ENCODE measurements around the gene SOHLH1. TPM values are rescaled to one million over a fixed set of nuclear protein-coding genes. Genes with fewer than 3 reads are reported as not detected.
"Not testable (repeated sequence)": the region's sequence is repeated elsewhere in the genome, so short reads cannot be mapped to it uniquely, and the experiment has no call there.

Gene SOHLH1
- total RNA-seq, 5 donors from 2014 or later (not counting 1 experiment from before 2014, with no cell fraction given), result not detected

DNA sequence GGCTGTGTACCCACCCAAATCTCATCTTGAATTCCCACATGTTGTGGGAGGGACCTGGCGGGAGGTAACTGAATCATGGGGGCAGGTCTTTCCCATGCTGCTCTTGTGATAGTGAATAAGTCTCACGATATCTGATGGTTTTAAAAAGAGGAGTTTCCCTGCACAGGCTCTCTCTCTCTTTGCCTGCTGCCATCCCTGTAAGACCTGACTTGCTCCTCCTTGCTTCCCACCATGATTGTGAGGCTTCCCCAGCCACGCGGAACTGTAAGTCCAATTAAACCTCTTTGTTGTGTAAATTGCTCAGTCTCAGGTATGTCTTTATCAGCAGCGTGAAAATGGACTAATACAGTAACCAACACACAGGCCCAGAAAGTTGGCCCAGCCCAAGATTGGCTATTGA lies 30.3 kb downstream of the SOHLH1 start:
- H3K27ac Mint-ChIP-seq; H3K27ac ChIP-seq (ENCODE audit: low read length); H3K4me1 ChIP-seq (ENCODE audit: control insufficient read depth in 1 of 2, extremely low read depth in 1 of 2, insufficient read depth in 2 of 2, low read length in 2 of 2); DNase-seq; H3K4me1 Mint-ChIP-seq; POLR2A ChIA-PET; H3K27me3 Mint-ChIP-seq; H3K4me3 Mint-ChIP-seq; H3K4me3 ChIP-seq (ENCODE audit: control insufficient read depth in 1 of 2, extremely low read depth in 1 of 2, low read length in 1 of 2); H3K36me3 Mint-ChIP-seq; ATAC-seq (replicated peaks in 1 of 4); H3K9me3 Mint-ChIP-seq; H3K36me3 ChIP-seq (ENCODE audit: control insufficient read depth in 2 of 2, extremely low read depth in 1 of 2, insufficient read depth in 1 of 2, low read length in 1 of 2); CTCF ChIA-PET; H3K9me3 ChIP-seq: not testable (repeated sequence)
- WGBS (ENCODE audit: insufficient coverage), result 80% methylated on average over 1 of the region's 5 CpGs
- peaks cover 0 to 26% of the 10 kb centered on the region in 2 experiments for H3K27me3 ChIP-seq (replicated peaks in 1 of 2; ENCODE audit: control insufficient read depth in 2 of 2, extremely low read depth in 1 of 2, insufficient read depth in 2 of 2, low read length in 1 of 2)

DNA sequence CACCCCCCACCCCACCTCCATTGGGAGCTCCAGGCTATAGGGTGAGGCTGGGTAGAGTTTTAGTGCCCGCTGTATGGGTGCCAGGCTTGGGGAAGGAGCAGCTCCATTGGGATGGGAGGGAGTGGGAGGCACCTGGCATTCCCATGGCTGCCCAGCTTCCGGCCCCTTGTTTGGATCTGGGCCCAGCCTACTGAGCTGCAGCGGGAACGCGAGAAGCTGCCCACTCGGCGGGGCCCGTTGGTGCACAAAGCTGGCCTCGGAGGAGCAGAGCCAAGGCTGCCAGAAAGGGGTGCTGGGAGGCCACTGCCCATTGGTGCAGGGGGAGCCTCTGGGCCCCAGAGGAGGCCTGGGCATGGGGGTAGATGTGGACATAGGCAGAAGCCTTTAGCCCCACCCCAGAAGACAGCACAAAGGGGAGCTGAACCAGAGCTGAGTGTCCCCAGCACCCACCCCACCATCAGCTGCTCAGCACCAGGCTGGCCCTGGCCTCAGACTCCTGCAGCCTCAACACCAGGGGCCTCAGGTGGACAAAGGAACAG lies 31.7 kb downstream of the SOHLH1 start:
- DNase-seq (no peak), ATAC-seq (replicated peaks in 1 of 4) (no peak)
- H3K4me1 Mint-ChIP-seq, result no peaks in the 10 kb centered on the region
- Histone ChIP-seq H3K27me3 (replicated peaks in 1 of 2; ENCODE audit: control insufficient read depth in 2 of 2, extremely low read depth in 1 of 2, insufficient read depth in 2 of 2, low read length in 1 of 2) (peaks cover 0 to 32% of the 10 kb centered on the region in 2 experiments), H3K4me3 (ENCODE audit: control insufficient read depth in 1 of 2, extremely low read depth in 1 of 2, low read length in 1 of 2) (no peak overlapping the region), H3K9me3 (no peaks in the 10 kb centered on the region), H3K4me1 (ENCODE audit: control insufficient read depth in 1 of 2, extremely low read depth in 1 of 2, insufficient read depth in 2 of 2, low read length in 2 of 2) (no peaks in the 10 kb centered on the region), H3K36me3 (ENCODE audit: control insufficient read depth in 2 of 2, extremely low read depth in 1 of 2, insufficient read depth in 1 of 2, low read length in 1 of 2) (no peaks in the 10 kb centered on the region), H3K27ac (ENCODE audit: low read length) (no peak overlapping the region)
- CTCF ChIA-PET, result no interaction called here
- H3K27me3 Mint-ChIP-seq, result peaks cover 0 to 8% of the 10 kb centered on the region in 2 donors
- H3K27ac Mint-ChIP-seq, result no peak overlapping the region
- H3K9me3 Mint-ChIP-seq, result no peaks in the 10 kb centered on the region
- no peaks in the 10 kb centered on the region for H3K36me3 Mint-ChIP-seq
- H3K4me3 Mint-ChIP-seq, result no peak overlapping the region
- 85% methylated on average over 6 of the region's 9 CpGs for WGBS (ENCODE audit: insufficient coverage)
- POLR2A ChIA-PET, result no interaction called here

DNA sequence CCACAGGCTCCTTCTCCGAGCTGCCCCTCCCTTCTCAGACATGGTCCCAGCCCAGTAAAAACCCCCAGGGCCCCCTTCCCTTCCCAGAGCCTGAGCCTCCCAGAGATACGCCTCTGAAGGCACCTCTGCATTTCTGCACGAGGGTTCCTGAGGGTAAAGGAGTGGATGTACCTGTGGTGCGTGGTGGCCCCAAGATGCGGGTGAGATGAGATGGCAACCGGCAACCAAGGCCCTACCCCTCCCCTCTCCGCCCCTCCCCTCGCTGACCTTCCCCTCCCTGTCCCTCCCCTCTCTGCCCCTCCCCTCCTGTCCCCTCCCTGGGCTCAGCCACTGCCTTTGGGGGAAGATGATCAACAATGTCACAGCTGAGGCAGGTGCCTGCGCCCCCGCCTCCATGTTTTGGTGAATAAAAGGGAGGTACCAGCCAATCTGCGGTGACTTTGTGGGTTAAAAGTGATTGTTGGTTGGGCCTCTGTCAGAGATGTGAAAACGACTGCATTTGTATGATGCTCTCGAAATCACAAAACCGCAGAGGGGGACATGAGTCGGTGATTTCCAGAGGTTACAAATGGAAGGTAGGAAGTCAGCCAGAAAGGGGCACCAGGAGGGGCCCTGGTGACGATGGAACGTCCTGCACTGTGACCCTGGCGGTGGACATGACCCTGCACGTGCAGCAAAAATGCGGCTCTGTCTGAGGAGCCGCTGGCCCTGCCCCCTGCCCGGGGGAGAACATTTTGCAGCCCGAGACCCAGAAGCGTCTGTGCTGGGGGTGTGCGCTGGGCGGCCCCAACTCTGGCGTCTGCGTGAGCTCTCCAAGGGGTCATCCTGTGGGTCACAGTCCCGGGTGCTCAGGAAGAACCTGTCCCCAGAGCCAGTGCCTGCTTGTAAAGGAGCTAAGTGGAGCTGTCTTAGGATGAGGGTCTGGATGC lies 32.5 kb downstream of the SOHLH1 start:
- no peaks in the 10 kb centered on the region for H3K4me1 Mint-ChIP-seq
- no peak overlapping the region for H3K4me3 ChIP-seq (ENCODE audit: control insufficient read depth in 1 of 2, extremely low read depth in 1 of 2, low read length in 1 of 2)
- ATAC-seq (replicated peaks in 1 of 4) (no peak), DNase-seq (no peak)
- H3K27ac ChIP-seq (ENCODE audit: low read length), result no peak overlapping the region
- H3K9me3 Mint-ChIP-seq, result no peaks in the 10 kb centered on the region
- 80% methylated on average over 17 of the region's 29 CpGs for WGBS (ENCODE audit: insufficient coverage)
- CTCF ChIA-PET, result no interaction called here
- peaks cover 0 to 2% of the 10 kb centered on the region in 2 donors for H3K27me3 Mint-ChIP-seq
- H3K4me3 Mint-ChIP-seq, result no peak overlapping the region
- H3K36me3 Mint-ChIP-seq, result no peaks in the 10 kb centered on the region
- POLR2A ChIA-PET, result no interaction called here
- no peaks in the 10 kb centered on the region for H3K4me1 ChIP-seq (ENCODE audit: control insufficient read depth in 1 of 2, extremely low read depth in 1 of 2, insufficient read depth in 2 of 2, low read length in 2 of 2)
- no peaks in the 10 kb centered on the region for H3K9me3 ChIP-seq
- peaks cover 0 to 30% of the 10 kb centered on the region in 2 experiments for H3K27me3 ChIP-seq (replicated peaks in 1 of 2; ENCODE audit: control insufficient read depth in 2 of 2, extremely low read depth in 1 of 2, insufficient read depth in 2 of 2, low read length in 1 of 2)
- no peaks in the 10 kb centered on the region for H3K36me3 ChIP-seq (ENCODE audit: control insufficient read depth in 2 of 2, extremely low read depth in 1 of 2, insufficient read depth in 1 of 2, low read length in 1 of 2)
- no peak overlapping the region for H3K27ac Mint-ChIP-seq

DNA sequence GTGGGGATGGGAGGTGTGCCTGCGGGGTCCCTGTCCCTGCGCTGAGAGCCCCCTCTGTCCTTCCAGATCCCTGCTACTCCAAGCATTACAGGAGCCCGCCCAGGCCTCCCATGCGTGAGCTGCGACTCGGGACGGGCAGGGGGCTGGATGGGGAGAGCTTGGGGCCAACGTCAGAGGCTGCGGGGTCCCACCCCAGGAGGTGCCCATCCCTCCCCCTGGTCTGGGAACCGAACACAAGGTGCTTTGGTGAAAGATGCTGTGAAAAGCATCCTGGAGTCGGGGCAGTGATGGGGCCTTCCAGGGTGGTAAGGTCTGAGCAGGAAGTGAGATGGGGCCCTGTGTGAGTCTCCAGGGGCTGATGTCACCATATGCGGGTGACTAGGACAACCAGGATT lies 33.5 kb downstream of the SOHLH1 start:
- no peaks in the 10 kb centered on the region for H3K4me1 ChIP-seq (ENCODE audit: control insufficient read depth in 1 of 2, extremely low read depth in 1 of 2, insufficient read depth in 2 of 2, low read length in 2 of 2)
- no peaks in the 10 kb centered on the region for H3K9me3 Mint-ChIP-seq
- H3K4me1 Mint-ChIP-seq, result no peaks in the 10 kb centered on the region
- DNase-seq, result no peak
- H3K9me3 ChIP-seq, result no peaks in the 10 kb centered on the region
- ATAC-seq (replicated peaks in 1 of 4), result no peak
- ChIA-PET POLR2A (no interaction called here), CTCF (no interaction called here)
- H3K36me3 ChIP-seq (ENCODE audit: control insufficient read depth in 2 of 2, extremely low read depth in 1 of 2, insufficient read depth in 1 of 2, low read length in 1 of 2), result no peaks in the 10 kb centered on the region
- H3K36me3 Mint-ChIP-seq, result no peaks in the 10 kb centered on the region
- H3K4me3 ChIP-seq (ENCODE audit: control insufficient read depth in 1 of 2, extremely low read depth in 1 of 2, low read length in 1 of 2), result no peak overlapping the region
- no peak overlapping the region for H3K27ac Mint-ChIP-seq
- WGBS (ENCODE audit: insufficient coverage), result 43% methylated on average over 5 of the region's 12 CpGs
- no peak overlapping the region for H3K4me3 Mint-ChIP-seq
- peaks cover 0 to 25% of the 10 kb centered on the region in 2 experiments for H3K27me3 ChIP-seq (replicated peaks in 1 of 2; ENCODE audit: control insufficient read depth in 2 of 2, extremely low read depth in 1 of 2, insufficient read depth in 2 of 2, low read length in 1 of 2)
- H3K27ac ChIP-seq (ENCODE audit: low read length), result no peak overlapping the region
- peaks cover 0 to 2% of the 10 kb centered on the region in 2 donors for H3K27me3 Mint-ChIP-seq

DNA sequence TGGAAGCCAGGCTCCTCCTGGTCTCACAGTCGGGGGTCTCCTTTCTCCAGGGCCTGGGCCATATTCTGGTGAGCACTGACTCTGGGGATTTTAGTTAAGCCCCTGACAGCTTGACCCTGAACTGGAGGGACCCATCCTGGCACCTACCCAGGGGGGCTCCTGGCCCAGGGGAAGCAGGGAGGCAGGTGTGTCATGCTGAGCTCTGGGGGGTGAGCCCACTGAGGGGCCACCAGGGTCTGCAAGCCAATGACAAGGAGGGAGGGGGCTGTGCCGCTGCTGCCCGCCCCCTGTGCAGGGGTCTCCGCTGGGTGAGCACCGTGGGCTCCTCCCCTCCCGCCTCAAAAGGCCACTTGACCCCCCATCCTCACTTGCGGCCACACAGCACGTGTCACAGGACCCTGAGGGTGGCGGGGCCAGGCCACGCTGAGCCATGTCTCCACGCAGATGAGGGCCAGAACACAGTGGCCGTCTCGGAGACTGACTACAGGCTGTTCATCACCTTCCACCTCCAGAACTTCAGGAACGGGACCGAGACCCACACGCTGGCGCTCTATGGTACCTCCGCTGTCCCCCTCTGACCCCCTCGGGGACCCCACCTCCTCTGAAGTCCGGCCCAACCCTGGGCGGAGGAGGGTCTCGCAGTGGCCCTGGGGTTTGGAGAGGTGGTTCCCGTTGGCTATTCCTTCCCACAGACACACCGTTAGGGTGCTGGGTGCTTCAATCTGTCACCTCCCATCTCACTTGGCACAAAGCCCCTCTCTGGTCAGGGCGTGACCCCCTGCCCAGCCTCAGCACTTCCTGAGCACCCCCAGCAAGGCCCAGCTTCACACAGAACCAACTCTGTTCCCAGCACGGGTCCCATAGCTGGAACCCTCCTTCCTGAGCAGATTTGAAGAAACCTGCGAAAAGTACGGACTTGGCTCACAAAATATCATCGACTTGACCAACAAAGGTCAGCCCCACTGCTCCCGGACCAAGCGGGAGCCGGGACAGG lies 34.2 kb downstream of the SOHLH1 start:
- H3K27ac ChIP-seq (ENCODE audit: low read length), result no peak overlapping the region
- DNase-seq (no peak), ATAC-seq (replicated peaks in 1 of 4) (no peak)
- no peaks in the 10 kb centered on the region for H3K4me1 ChIP-seq (ENCODE audit: control insufficient read depth in 1 of 2, extremely low read depth in 1 of 2, insufficient read depth in 2 of 2, low read length in 2 of 2)
- peaks cover 0 to 23% of the 10 kb centered on the region in 2 experiments for H3K27me3 ChIP-seq (replicated peaks in 1 of 2; ENCODE audit: control insufficient read depth in 2 of 2, extremely low read depth in 1 of 2, insufficient read depth in 2 of 2, low read length in 1 of 2)
- no peaks in the 10 kb centered on the region for H3K36me3 Mint-ChIP-seq
- POLR2A ChIA-PET, result no interaction called here
- H3K4me1 Mint-ChIP-seq, result no peaks in the 10 kb centered on the region
- H3K9me3 ChIP-seq, result no peaks in the 10 kb centered on the region
- no peaks in the 10 kb centered on the region for H3K36me3 ChIP-seq (ENCODE audit: control insufficient read depth in 2 of 2, extremely low read depth in 1 of 2, insufficient read depth in 1 of 2, low read length in 1 of 2)
- 72% methylated on average over 9 of the region's 32 CpGs for WGBS (ENCODE audit: insufficient coverage)
- CTCF ChIA-PET, result no interaction called here
- H3K4me3 Mint-ChIP-seq, result no peak overlapping the region
- no peak overlapping the region for H3K27ac Mint-ChIP-seq
- peaks cover 0 to 2% of the 10 kb centered on the region in 2 donors for H3K27me3 Mint-ChIP-seq
- H3K9me3 Mint-ChIP-seq, result no peaks in the 10 kb centered on the region
- H3K4me3 ChIP-seq (ENCODE audit: control insufficient read depth in 1 of 2, extremely low read depth in 1 of 2, low read length in 1 of 2), result no peak overlapping the region

DNA sequence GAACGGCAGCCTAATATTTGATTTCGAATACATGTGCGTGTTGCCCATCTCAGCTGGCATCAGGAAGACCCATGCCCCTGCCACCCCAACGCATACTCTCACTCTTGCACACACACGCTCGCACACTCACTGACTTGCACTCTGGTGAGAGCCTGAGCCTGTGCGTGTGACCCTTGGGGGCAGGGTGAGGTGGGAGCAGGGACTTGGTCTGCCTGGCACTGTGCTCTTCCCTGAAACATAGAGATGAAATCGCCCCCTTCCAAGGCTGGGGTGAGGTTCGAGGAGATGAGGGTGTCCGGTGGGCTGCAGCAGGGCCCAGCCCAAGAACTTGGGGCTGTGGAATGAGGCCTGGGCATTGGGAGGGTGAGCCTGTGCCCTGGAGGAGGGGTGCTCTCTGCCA lies 35.0 kb downstream of the SOHLH1 start:
- no peaks in the 10 kb centered on the region for H3K4me1 Mint-ChIP-seq
- H3K27me3 Mint-ChIP-seq, result peaks cover 0 to 2% of the 10 kb centered on the region in 2 donors
- no peak overlapping the region for H3K4me3 ChIP-seq (ENCODE audit: control insufficient read depth in 1 of 2, extremely low read depth in 1 of 2, low read length in 1 of 2)
- no peaks in the 10 kb centered on the region for H3K36me3 Mint-ChIP-seq
- ATAC-seq (replicated peaks in 1 of 4), result no peak
- H3K4me3 Mint-ChIP-seq, result no peak overlapping the region
- no peaks in the 10 kb centered on the region for H3K9me3 Mint-ChIP-seq
- 94% methylated on average over 8 of the region's 10 CpGs for WGBS (ENCODE audit: insufficient coverage)
- no peak overlapping the region for H3K27ac Mint-ChIP-seq
- H3K9me3 ChIP-seq, result no peaks in the 10 kb centered on the region
- H3K4me1 ChIP-seq (ENCODE audit: control insufficient read depth in 1 of 2, extremely low read depth in 1 of 2, insufficient read depth in 2 of 2, low read length in 2 of 2), result no peaks in the 10 kb centered on the region
- H3K27ac ChIP-seq (ENCODE audit: low read length), result no peak overlapping the region
- CTCF ChIA-PET, result no interaction called here
- POLR2A ChIA-PET, result no interaction called here
- H3K36me3 ChIP-seq (ENCODE audit: control insufficient read depth in 2 of 2, extremely low read depth in 1 of 2, insufficient read depth in 1 of 2, low read length in 1 of 2), result no peaks in the 10 kb centered on the region
- peaks cover 0 to 19% of the 10 kb centered on the region in 2 experiments for H3K27me3 ChIP-seq (replicated peaks in 1 of 2; ENCODE audit: control insufficient read depth in 2 of 2, extremely low read depth in 1 of 2, insufficient read depth in 2 of 2, low read length in 1 of 2)
- no peak for DNase-seq

Measured in T-cell (primary cell).